CD4-positive, alpha-beta memory T cell (primary cell): ENCODE results near the gene DDX41. TPM values are rescaled to one million over a fixed set of nuclear protein-coding genes. Genes with fewer than 3 reads are reported as not detected.
A peak's percentile ranks its signal among the peaks of the same experiment; 100 is the strongest.

Source experiments
- CTCF ChIA-PET: fragments of 350-600 bp; sonication (Branson Sonifier 250); formaldehyde crosslinking; loops from one replicate; lab custom pipeline; 2021; ENCODE audit warnings: inconsistent platforms; ENCODE audit not compliant: partially characterized antibody; lab: Charles Lee
- POLR2A ChIA-PET: fragments of 350-600 bp; sonication (Branson Sonifier 250); formaldehyde crosslinking; loops from one replicate; lab custom pipeline; 2021; ENCODE audit not compliant: partially characterized antibody; lab: Charles Lee
- DNase-seq, 5 donors: peaks; one replicate each; pipeline versions ENCODE4 v3.0.0 to v3.0.0-alpha.2; 2020 to 2022; ENCODE audit warnings: mixed read lengths in 1 of 5
- H3K27ac ChIP-seq: one replicate; pipeline ENCODE4 v1.7.0; 2013; ENCODE audit warnings: low read depth, low read length
- H3K27me3 ChIP-seq: 2 replicates; pipeline ENCODE4 v1.7.0; 2013; ENCODE audit warnings: mild to moderate bottlenecking, low read length, moderate library complexity; ENCODE audit not compliant: insufficient read depth
- H3K36me3 ChIP-seq: 2 replicates; pipeline ENCODE4 v1.7.0; 2013; ENCODE audit warnings: mild to moderate bottlenecking, low read length, moderate library complexity; ENCODE audit not compliant: insufficient read depth
- H3K4me1 ChIP-seq: 2 replicates; pipeline ENCODE4 v1.7.0; 2013; ENCODE audit warnings: mild to moderate bottlenecking, low read length, moderate library complexity; ENCODE audit not compliant: insufficient read depth
- H3K4me3 ChIP-seq, 2 donors: one replicate each; pipeline ENCODE4 v1.7.0; 2013; ENCODE audit warnings: low read length in 2 of 2, mild to moderate bottlenecking in 1 of 2
- H3K9me3 ChIP-seq, 2 donors: one replicate each; pipeline ENCODE4 v1.7.0; 2013; ENCODE audit warnings: low read length in 2 of 2, control low read depth in 1 of 2; ENCODE audit not compliant: control insufficient read depth in 1 of 2
- H3K27ac Mint-ChIP-seq, 7 donors: one replicate each; pipeline ENCODE4 v1.8.0; 2020 to 2021; ENCODE audit warnings: mixed read lengths in 7 of 7, mild to moderate bottlenecking in 6 of 7, inconsistent platforms in 3 of 7, moderate library complexity in 3 of 7
- H3K27me3 Mint-ChIP-seq, 2 donors: one replicate each; pipeline ENCODE4 v1.8.0; 2020 to 2021; ENCODE audit warnings: mixed read lengths in 2 of 2
- H3K36me3 Mint-ChIP-seq, 2 donors: one replicate each; pipeline ENCODE4 v1.8.0; 2020 to 2021; ENCODE audit warnings: mixed read lengths in 2 of 2, inconsistent platforms in 1 of 2, mild to moderate bottlenecking in 1 of 2
- H3K4me1 Mint-ChIP-seq, 4 donors: one replicate each; pipeline ENCODE4 v1.8.0; 2020 to 2021; ENCODE audit warnings: mixed read lengths in 4 of 4, mild to moderate bottlenecking in 1 of 4
- H3K4me3 Mint-ChIP-seq, 8 donors: one replicate each; pipeline ENCODE4 v1.8.0; 2020 to 2021; ENCODE audit warnings: mixed read lengths in 8 of 8, mild to moderate bottlenecking in 7 of 8, moderate library complexity in 6 of 8, inconsistent platforms in 3 of 8
- H3K9me3 Mint-ChIP-seq, 8 donors: one replicate each; pipeline ENCODE4 v1.8.0; 2020 to 2021; ENCODE audit warnings: mixed read lengths in 8 of 8, mild to moderate bottlenecking in 5 of 8, inconsistent platforms in 3 of 8, moderate library complexity in 1 of 8
- intact Hi-C: fragments of 100-400 bp; cut with micrococcal nuclease; formaldehyde crosslinking; loops from one replicate; pipeline ENCODE4 v1.15.1; 2023
- polyA plus RNA-seq, 2 donors: library from polyadenylated mRNA; unstranded; fragments of 300-500 nt; fragmentation: Illumina TruSeq; gene quantifications; one replicate each; pipeline ENCODE4 v1.2.3, GENCODE V29; 2021
- total RNA-seq, 2 experiments: library from RNA; stranded (reverse); gene quantifications; one replicate each; pipeline ENCODE4 v1.2.3, GENCODE V29; 2021

DDX41 gene
- total and polyA plus RNA-seq, 4 experiments from 2014 or later: 47.6 to 80.3 (median 62.0) TPM

- peaks cover 0 to 25% (median 10%) of the 10 kb centered on the region in 4 donors for H3K4me1 Mint-ChIP-seq
- intact Hi-C loops: loop anchor here (2.0 kb wide), 1 partner anchor 23 kb away; the partner anchor contains the start of gene PDLIM7
- no peaks in the 10 kb centered on the region for H3K9me3 Mint-ChIP-seq
- Histone ChIP-seq H3K27me3 (peaks cover 3% of the 10 kb centered on the region), H3K36me3 (no peaks in the 10 kb centered on the region), H3K4me3 (peak within 1 kb of the TSS in 1 of 2 donors; percentile 17), H3K9me3 (no peaks in the 10 kb centered on the region), H3K4me1 (peaks cover 5% of the 10 kb centered on the region), H3K27ac (no peak within 1 kb of the TSS)
- no peaks in the 10 kb centered on the region for H3K36me3 Mint-ChIP-seq
- peak within 1 kb of the TSS in 3 of 7 donors; percentile 17 to 65 (median 60) for H3K27ac Mint-ChIP-seq
- peak within 1 kb of the TSS; percentile 67 to 84 (median 78) for H3K4me3 Mint-ChIP-seq
- peaks cover 0 to 5% of the 10 kb centered on the region in 2 donors for H3K27me3 Mint-ChIP-seq
- POLR2A ChIA-PET: interaction anchor here (0.9 to 1.5 kb wide), 2 partner anchors 18 to 41 kb away, joined by 3 to 6 read pairs; no protein-coding TSS in a partner anchor
- CTCF ChIA-PET: interaction anchor here (1.1 to 2.2 kb wide), 3 partner anchors 18 to 83 kb away, joined by 3 to 9 read pairs (median 5); no protein-coding TSS in a partner anchor
- no peak for DNase-seq
Observed at GRCh38 chr5:177473443-177474001, 43.2 kb downstream of the DDX41 start, which contains the start of gene DBN1. Gene DBN1 (minus strand): TSS chr5:177473634. CDS start chr5:177473521, 113 bp downstream.

DNA sequence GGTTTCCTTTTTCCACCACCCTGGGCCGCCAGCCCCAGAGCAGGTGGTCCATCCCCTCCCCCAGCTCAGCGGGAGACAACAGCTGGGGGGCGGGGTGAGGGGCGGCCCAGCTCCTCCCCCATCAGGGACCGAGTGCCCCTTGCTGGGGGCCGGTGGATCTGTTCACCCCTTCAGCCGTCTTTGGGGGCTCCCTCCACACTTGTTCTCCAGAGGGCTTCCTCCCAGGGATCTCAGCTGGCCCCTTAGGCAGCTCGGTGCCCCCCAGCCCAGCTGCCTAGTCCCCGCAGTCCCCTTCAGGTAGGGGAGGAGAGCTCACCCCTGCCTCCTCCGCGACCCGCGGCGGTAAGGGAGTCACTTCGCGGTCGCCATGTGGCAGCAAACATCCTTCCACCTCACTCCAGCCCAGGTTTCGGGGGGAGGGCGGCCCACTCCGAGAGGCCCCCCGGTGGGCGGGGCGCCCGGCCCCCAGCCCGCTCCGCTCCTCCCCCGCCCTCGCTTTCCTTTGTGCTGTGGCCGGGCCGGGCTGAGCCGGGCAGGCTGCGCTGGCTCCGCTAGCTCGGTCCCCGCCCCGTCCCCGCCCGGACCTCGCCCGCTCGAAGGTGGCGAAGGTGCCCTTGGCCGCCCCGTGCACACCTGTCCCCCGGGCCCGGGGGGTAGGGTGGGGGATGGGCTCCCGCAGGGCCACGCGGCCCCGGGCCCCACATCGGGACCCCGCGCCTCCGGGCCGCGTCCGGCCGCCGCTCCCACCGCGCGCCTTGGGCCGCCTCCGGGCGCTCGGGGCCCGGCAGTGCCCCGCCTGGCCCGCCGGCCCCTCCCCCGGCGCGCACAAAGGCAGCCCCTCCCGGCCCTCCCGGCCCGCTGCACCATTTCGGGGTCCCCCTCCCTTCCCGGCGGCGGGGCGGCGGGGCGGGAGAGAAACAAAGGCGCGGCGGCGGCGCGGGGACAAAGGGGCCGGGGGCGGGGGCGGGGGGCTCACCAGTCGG is 44.0 kb downstream of the DDX41 start:
- H3K27ac Mint-ChIP-seq: no peak overlapping the region
- Histone ChIP-seq H3K36me3 (no peaks in the 10 kb centered on the region), H3K4me3 (peak overlapping the region in 1 of 2 donors; percentile 17), H3K4me1 (peaks cover 5% of the 10 kb centered on the region), H3K27ac (no peak overlapping the region), H3K27me3 (peaks cover 3% of the 10 kb centered on the region), H3K9me3 (no peaks in the 10 kb centered on the region)
- no peaks in the 10 kb centered on the region for H3K9me3 Mint-ChIP-seq
- POLR2A ChIA-PET: interaction anchor here (0.9 to 1.5 kb wide), 4 partner anchors 17 to 47 kb away, joined by 3 to 6 read pairs (median 4); partner anchors contain the start of genes GRK6 and PDLIM7
- peaks cover 0 to 25% (median 10%) of the 10 kb centered on the region in 4 donors for H3K4me1 Mint-ChIP-seq
- peaks cover 0 to 5% of the 10 kb centered on the region in 2 donors for H3K27me3 Mint-ChIP-seq
- intact Hi-C loops: no loop called here
- CTCF ChIA-PET: interaction anchor here (0.9 to 1.5 kb wide), 7 partner anchors 17 to 163 kb away, joined by 3 to 5 read pairs (median 3); partner anchors contain the start of gene PDLIM7
- peak in 2 of 5 donors; percentile 38 to 59 for DNase-seq
- H3K36me3 Mint-ChIP-seq: no peaks in the 10 kb centered on the region
- H3K4me3 Mint-ChIP-seq: peak overlapping the region; percentile 53 to 79 (median 72)

DNA sequence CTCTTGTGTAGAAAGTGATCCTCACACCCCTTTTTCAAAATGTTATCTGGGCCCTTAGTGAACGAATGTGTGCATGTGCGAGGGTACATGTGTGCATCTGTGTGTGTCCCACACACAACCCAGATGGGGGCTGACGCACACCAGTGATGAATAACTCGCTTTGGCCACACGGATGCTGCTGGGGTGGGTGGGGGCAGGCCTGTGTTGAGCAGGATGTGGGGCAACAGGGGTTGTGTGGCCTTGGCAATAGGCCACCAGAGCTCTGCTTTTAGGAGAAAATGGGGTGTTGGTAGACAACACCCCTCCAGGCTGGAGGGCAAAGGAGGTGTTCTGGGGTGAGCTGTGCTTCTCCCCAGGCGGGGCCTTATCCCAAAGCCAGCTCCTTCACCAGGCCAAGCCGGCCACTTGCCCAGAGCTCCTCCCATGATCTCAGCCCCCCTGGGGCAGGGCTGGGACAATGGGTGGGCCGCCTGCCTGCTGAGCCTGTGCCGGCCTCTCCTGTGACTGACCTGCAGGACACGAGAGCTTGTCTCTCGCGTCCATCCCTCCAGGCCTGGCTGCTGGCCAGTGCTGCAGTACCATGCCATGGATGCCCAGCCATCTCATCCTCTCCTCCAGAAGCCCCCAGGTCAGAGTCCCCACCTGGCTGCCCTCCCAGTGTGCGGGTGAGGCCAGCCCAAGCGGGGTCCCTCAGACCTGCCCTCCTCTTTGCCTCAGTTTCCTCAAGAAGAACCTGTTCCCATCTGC is 45.0 kb downstream of the DDX41 start:
- Histone ChIP-seq H3K27me3 (peaks cover 3% of the 10 kb centered on the region), H3K4me1 (peaks cover 5% of the 10 kb centered on the region), H3K4me3 (no peak overlapping the region), H3K27ac (no peak overlapping the region), H3K9me3 (no peaks in the 10 kb centered on the region), H3K36me3 (no peaks in the 10 kb centered on the region)
- CTCF ChIA-PET: interaction anchor here (1.0 to 1.4 kb wide), 6 partner anchors 16 to 162 kb away, joined by 3 to 4 read pairs (median 3); partner anchors contain the start of gene PDLIM7
- no peak for DNase-seq
- POLR2A ChIA-PET: interaction anchor here (1.2 to 1.5 kb wide), 3 partner anchors 25 to 46 kb away, joined by 3 to 6 read pairs (median 5); partner anchors contain the start of genes GRK6 and PDLIM7
- H3K9me3 Mint-ChIP-seq: no peaks in the 10 kb centered on the region
- H3K4me3 Mint-ChIP-seq: peak overlapping the region in 6 of 8 donors; percentile 15 to 77 (median 41)
- H3K4me1 Mint-ChIP-seq: peaks cover 0 to 25% (median 10%) of the 10 kb centered on the region in 4 donors
- intact Hi-C loops: no loop called here
- H3K36me3 Mint-ChIP-seq: no peaks in the 10 kb centered on the region
- peaks cover 0 to 5% of the 10 kb centered on the region in 2 donors for H3K27me3 Mint-ChIP-seq
- no peak overlapping the region for H3K27ac Mint-ChIP-seq

- no peak overlapping the region for H3K27ac Mint-ChIP-seq
- ChIA-PET CTCF (interaction anchor here (1.0 to 1.1 kb wide), 3 partner anchors 15 to 161 kb away, joined by 3 to 4 read pairs (median 3); no protein-coding TSS in a partner anchor), POLR2A (interaction anchor here (1.3 kb wide), 1 partner anchor 45 kb away, joined by 5 read pairs; the partner anchor contains the start of gene GRK6)
- intact Hi-C loops: no loop called here
- peaks cover 3% of the 10 kb centered on the region for H3K27me3 ChIP-seq
- no peak overlapping the region for H3K27ac ChIP-seq
- H3K36me3 Mint-ChIP-seq: no peaks in the 10 kb centered on the region
- H3K4me3 Mint-ChIP-seq: peak overlapping the region in 3 of 8 donors; percentile 33 to 57 (median 45)
- H3K4me3 ChIP-seq: no peak overlapping the region
- H3K9me3 ChIP-seq: no peaks in the 10 kb centered on the region
- H3K4me1 ChIP-seq: peaks cover 5% of the 10 kb centered on the region
- no peaks in the 10 kb centered on the region for H3K36me3 ChIP-seq
- no peak for DNase-seq
- H3K9me3 Mint-ChIP-seq: no peaks in the 10 kb centered on the region
- H3K27me3 Mint-ChIP-seq: peaks cover 0 to 5% of the 10 kb centered on the region in 2 donors
- H3K4me1 Mint-ChIP-seq: peaks cover 0 to 19% (median 8%) of the 10 kb centered on the region in 4 donors
Observed at GRCh38 chr5:177470759-177471536, 45.8 kb downstream of the DDX41 start.

- Mint-ChIP-seq H3K9me3 (peaks cover 0 to 2% (median 0%) of the 10 kb centered on the region in 8 donors), H3K4me3 (no peak overlapping the region), H3K27ac (peak overlapping the region in 1 of 7 donors; percentile 64), H3K36me3 (no peaks in the 10 kb centered on the region), H3K4me1 (peaks cover 0 to 10% (median 4%) of the 10 kb centered on the region in 4 donors), H3K27me3 (peaks cover 0 to 5% of the 10 kb centered on the region in 2 donors)
- Histone ChIP-seq H3K4me3 (no peak overlapping the region), H3K27ac (no peak overlapping the region), H3K4me1 (peaks cover 5% of the 10 kb centered on the region), H3K27me3 (peaks cover 3% of the 10 kb centered on the region), H3K9me3 (no peaks in the 10 kb centered on the region), H3K36me3 (no peaks in the 10 kb centered on the region)
- DNase-seq: no peak
- ChIA-PET POLR2A (no interaction called here), CTCF (interaction anchor here (1.0 to 1.4 kb wide), 2 partner anchors 68 to 79 kb away, joined by 3 to 4 read pairs; no protein-coding TSS in a partner anchor)
- intact Hi-C loops: no loop called here
Observed at GRCh38 chr5:177469750-177470525, 46.8 kb downstream of the DDX41 start.
